Suppressor macrophage (primary cell): ENCODE results near the gene ZG16.
"Not testable (repeated sequence)": the region's sequence is repeated elsewhere in the genome, so short reads cannot be mapped to it uniquely, and the experiment has no call there.

Experiments
- DNase-seq, 4 experiments: peaks; one replicate each; pipeline ENCODE4 v3.0.0-alpha.2; 2020 to 2022
- total RNA-seq, 17 experiments: gene quantifications; one replicate each; lab custom pipeline; 2026; ENCODE audit warnings: mixed read lengths in 6 of 17, inconsistent platforms in 3 of 17; lab: John Stamatoyannopoulos, UW

Gene ZG16
- 0 to 1.9 (median 0) reads per million in 17 experiments for total RNA-seq

- DNase-seq = no peak
Observed at GRCh38 chr16:29777576-29778350, at the start of gene ZG16. ZG16 (plus strand) TSS chr16:29778256; CDS start chr16:29779267, 1,011 bp downstream.

GRCh38 chr16:29729116-29729521 lies 48.9 kb upstream of the ZG16 start:
- DNase-seq = peak; percentile 29 to 63 (median 50)

- no peak for DNase-seq
Observed at GRCh38 chr16:29730649-29731048, 47.4 kb upstream of the ZG16 start.

GRCh38 chr16:29731768-29732601 lies 46.1 kb upstream of the ZG16 start:
- DNase-seq = not testable (repeated sequence)

- peak; percentile 35 to 84 (median 64) for DNase-seq
Observed at GRCh38 chr16:29734786-29735185, 43.3 kb upstream of the ZG16 start.

- DNase-seq = no peak
Observed at GRCh38 chr16:29736112-29736511, 41.9 kb upstream of the ZG16 start.

- peak; percentile 78 to 88 (median 83) for DNase-seq
Observed at GRCh38 chr16:29736764-29737163, 41.3 kb upstream of the ZG16 start.

GRCh38 chr16:29737713-29738112 lies 40.3 kb upstream of the ZG16 start:
- DNase-seq = no peak

GRCh38 chr16:29738514-29738913 lies 39.5 kb upstream of the ZG16 start:
- peak; percentile 68 to 83 (median 76) for DNase-seq

GRCh38 chr16:29739927-29740629 lies 38.0 kb upstream of the ZG16 start:
- DNase-seq = not testable (repeated sequence)

GRCh38 chr16:29740630-29741015 lies 37.4 kb upstream of the ZG16 start:
- not testable (repeated sequence) for DNase-seq

GRCh38 chr16:29742683-29743275 lies 35.3 kb upstream of the ZG16 start:
- DNase-seq = no peak

GRCh38 chr16:29743475-29743826 lies 34.6 kb upstream of the ZG16 start:
- no peak for DNase-seq

GRCh38 chr16:29743827-29744531 lies 34.1 kb upstream of the ZG16 start:
- DNase-seq = no peak

GRCh38 chr16:29744541-29745101 lies 33.4 kb upstream of the ZG16 start:
- no peak for DNase-seq

- peak; percentile 48 to 77 (median 71) for DNase-seq
Observed at GRCh38 chr16:29745121-29745852, 32.8 kb upstream of the ZG16 start.

GRCh38 chr16:29745853-29746345 lies 32.2 kb upstream of the ZG16 start, which contains the start of gene C16orf54:
C16orf54 (minus strand) TSS chr16:29745990; CDS start chr16:29744951, 1,039 bp downstream.
- DNase-seq = peak; percentile 88 to 95 (median 94)

- not testable (repeated sequence) for DNase-seq
Observed at GRCh38 chr16:29746518-29746917, 31.5 kb upstream of the ZG16 start.

GRCh38 chr16:29747947-29748759 lies 29.9 kb upstream of the ZG16 start:
- no peak for DNase-seq

GRCh38 chr16:29748760-29749149 lies 29.3 kb upstream of the ZG16 start:
- not testable (repeated sequence) for DNase-seq
